ENCODE measurements around the gene TRNP1.

GRCh38 chr1:27026621-27027574, 33.4 kb downstream of the TRNP1 start:
- TF ChIP-seq EP300 (IDR thresholded peaks at IDR 0.05; ENCODE audit: borderline replicate concordance), result no peak
- no peak for TF ChIP-seq TAF1 (IDR thresholded peaks at IDR 0.05; ENCODE audit: low read depth)
- TF ChIP-seq CEBPB (IDR thresholded peaks at IDR 0.05), result no peak
- TF ChIP-seq FOXM1 (IDR thresholded peaks at IDR 0.05; ENCODE audit: borderline replicate concordance, low read depth), result no peak
- TF ChIP-seq TEAD4 (IDR thresholded peaks at IDR 0.05), result no peak
- TF ChIP-seq CREB1 (IDR thresholded peaks at IDR 0.05; ENCODE audit: low read depth), result no peak
- TF ChIP-seq NFIC (IDR thresholded peaks at IDR 0.05), result no peak
- TF ChIP-seq YY1 (IDR thresholded peaks at IDR 0.05; ENCODE audit: low read depth), result no peak
- no peak for TF ChIP-seq USF1 (IDR thresholded peaks at IDR 0.05)
- no peak for TF ChIP-seq EGR1 (IDR thresholded peaks at IDR 0.05)
- no peak for TF ChIP-seq RAD21 (IDR thresholded peaks at IDR 0.05; ENCODE audit: low read depth)
- TF ChIP-seq ZBTB7A (IDR thresholded peaks at IDR 0.05; ENCODE audit: low read depth), result no peak
- TF ChIP-seq REST (IDR thresholded peaks at IDR 0.05; ENCODE audit: low read depth), result no peak
- TF ChIP-seq MAX (IDR thresholded peaks at IDR 0.05), result no peak

Measured in Ishikawa (cell line).